SK-N-DZ (cell line): ENCODE measurements around the gene CDH12.
"Not testable (repeated sequence)": the region's sequence is repeated elsewhere in the genome, so short reads cannot be mapped to it uniquely, and the experiment has no call there.

Experiments used
- DNase-seq: peaks from one replicate; pipeline ENCODE4 v3.0.0-alpha.2; 2015; ENCODE audit warnings: low spot score

CDH12 gene

GRCh38 chr5:22164910-22165748, 688.0 kb downstream of the CDH12 start:
- DNase-seq = not testable (repeated sequence)

DNA sequence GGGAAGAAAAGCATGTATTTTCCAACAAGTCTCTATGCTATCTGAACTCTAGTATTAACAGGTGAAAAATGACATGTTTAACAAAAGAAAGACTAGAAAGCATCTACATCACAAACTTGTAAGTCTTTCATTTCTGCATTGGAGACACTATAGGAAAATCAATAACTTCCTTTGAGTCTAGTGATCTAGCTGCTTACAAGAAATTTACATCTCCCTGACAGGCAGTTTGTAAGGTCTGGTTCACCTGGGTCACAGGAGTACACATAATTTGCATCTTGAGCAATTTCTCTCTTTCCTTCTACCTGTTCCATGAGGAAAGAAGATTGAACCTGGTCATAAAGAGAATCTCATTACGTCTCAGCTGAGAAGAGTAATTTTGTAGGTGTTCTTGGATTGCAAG, 696.2 kb downstream of the CDH12 start:
- DNase-seq = not testable (repeated sequence)

DNA sequence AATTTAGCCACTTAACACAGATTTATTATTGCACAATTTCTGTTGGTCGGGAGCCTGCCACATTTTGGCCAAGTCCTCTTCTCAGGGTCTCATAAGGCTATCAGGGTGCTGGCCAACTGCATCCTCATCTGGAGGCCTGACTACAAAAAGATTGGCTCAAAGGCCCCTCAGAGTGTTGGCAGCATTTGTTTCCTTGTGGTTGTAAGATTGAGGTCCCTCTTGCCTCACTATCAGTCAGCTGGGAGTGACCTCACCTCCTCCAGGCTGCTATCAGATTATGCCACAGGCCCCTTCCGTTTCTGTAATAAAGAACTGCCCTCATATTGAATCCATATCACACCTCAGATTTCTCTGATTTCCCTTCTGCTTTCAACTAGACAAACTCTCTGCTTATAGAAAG, 698.4 kb downstream of the CDH12 start:
- DNase-seq = not testable (repeated sequence)

DNA sequence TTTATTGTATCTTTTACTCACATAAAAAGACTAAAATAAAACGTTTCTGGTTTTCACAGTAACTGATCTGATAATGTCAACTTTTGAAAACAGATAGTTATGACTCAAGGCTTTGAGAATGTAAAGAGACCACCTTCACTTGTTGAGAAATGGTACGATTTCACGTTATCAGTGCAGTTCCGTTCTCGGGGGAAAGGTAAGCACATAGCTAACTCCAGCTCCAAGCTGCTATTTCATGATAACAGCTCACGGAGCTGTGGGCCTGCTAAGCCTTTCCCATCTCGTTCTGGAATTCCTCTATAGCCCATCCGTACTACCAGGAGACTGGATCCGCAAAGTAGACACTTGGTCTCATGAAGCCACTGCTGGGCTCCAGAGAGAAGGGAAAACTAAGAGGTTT, 701.3 kb downstream of the CDH12 start:
- DNase-seq = not testable (repeated sequence)

DNA sequence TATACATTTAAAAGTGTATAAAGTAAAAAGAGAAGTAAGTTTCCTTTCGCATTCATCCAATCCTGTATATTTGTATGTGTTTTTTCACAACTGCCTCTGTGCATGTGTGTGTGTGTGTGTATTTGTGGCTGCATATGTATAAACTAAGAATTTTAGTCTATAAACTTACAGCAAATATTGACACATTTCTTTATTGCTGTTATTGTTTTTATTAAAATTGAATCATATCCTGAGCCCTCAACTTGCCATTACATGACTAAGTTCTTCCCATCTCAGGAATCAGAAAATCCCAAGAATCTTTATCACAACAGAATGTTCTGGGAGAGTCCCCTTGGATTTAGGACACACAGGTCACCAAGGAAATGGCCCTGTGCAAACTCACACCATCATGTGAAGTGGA, 712.7 kb downstream of the CDH12 start:
- DNase-seq = not testable (repeated sequence)

- DNase-seq = not testable (repeated sequence)
Observed at GRCh38 chr5:22139662-22140300, 713.4 kb downstream of the CDH12 start.

DNA sequence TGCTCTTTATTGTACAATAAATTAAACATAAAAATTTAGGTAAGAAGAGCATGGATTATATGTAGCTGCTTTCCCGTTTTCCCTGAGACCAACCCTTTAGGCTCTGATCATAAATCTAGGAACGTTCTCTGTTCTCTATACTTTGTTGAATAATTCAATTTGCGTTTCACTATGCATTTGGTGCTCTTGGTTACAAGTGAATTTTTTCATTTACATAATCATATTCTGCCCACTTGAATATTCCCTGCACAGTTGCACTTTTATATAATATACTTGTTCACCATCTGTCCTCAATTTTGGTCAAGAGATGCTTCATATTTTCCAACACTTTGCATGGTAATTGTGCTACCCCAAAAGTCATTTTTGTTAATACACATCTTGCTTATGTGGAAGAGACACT, 741.8 kb downstream of the CDH12 start:
- no peak for DNase-seq

DNA sequence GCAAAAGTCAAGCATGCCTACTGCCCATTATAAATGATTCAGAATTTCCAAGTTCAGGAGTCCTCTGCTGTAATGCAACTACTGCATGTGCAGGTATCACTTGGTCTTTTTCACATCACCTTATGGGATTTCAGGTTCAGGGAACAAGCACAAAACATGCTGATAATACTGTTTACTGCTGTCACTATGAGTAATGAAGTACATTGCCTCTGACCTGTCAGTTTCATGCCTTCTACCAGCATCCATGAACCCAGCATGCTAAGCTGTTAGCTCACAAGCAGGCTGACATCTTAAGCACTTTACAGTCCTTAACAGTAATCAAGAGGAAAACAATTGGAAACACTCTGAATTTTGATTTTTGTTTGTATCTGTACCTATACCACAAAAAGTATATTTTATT, 743.8 kb downstream of the CDH12 start:
- no peak for DNase-seq

DNA sequence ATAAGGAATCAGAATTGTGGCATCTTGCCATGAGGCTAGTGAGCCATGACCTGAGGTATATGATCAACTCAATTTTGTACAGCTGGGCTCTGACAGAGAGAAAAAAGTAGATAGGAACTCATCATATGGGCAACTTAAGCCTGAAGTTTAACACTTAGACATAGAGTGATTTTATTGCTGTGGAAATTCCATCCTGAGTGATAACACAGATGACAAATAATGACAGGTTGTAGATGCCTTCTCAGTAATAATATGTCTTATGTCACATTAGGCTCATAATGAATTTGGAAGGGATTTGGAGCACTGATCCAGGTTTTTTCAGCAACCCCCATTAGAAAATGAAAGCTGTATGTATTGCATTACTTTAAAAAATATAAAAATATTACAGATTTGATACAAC, 744.6 kb downstream of the CDH12 start:
- DNase-seq = no peak

- peak; percentile 87 for DNase-seq
Observed at GRCh38 chr5:22102823-22103359, 750.3 kb downstream of the CDH12 start.

DNA sequence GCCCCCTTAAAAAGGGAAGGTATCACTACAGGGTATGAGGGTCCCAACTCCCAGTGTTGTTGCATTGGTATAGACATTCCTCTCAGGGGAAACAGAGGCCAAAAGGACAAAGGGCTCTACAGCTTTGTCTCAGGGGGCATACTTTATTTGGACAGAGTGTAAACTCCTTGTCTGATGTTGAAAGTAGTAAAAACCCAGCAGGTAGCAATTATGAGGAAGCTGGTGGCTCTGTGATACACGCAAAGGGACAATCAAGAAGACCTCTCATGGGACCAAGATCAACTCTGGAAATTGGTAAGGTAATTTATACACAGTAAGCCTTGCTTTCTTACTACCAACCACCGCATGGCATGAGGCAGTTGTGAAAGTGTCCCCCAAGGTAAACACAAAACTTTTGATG, 764.6 kb downstream of the CDH12 start:
- no peak for DNase-seq

DNA sequence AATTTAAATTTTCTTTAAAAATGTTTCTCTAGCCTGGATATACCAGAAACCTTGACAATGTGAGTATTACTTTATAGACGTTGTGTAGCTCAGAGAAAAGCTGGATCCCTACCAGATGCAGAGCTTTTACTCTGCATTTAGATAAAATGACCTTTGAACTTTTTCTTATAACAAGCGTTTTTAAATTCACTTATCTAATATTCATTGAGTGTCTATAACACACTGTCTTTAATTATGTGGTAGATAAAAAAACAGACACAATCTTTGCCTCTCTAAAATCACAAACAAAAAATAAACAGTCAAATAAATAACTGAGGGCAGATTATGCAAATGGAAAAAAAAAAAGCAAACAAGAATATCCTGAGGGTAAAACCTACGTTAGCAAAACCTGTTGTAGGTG, 773.6 kb downstream of the CDH12 start:
- no peak for DNase-seq

DNA sequence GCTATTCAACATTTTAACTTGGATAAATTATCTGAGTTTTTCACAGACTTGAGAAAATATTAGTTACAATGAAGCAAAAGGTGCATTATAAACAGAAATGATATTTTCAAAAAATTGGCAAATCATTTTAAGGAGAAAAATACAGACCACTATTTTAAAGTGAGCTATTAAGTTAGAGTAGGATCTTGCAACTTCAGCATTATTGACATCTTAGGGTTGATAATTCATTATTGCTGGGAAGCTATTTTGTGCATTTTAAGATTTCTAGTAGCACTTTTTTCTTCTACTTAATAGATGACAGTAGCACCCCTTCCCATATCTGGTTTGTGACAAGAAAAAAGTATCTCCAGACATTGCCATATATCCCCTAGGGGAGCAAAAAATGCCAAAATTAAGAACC, 774.1 kb downstream of the CDH12 start:
- no peak for DNase-seq

DNA sequence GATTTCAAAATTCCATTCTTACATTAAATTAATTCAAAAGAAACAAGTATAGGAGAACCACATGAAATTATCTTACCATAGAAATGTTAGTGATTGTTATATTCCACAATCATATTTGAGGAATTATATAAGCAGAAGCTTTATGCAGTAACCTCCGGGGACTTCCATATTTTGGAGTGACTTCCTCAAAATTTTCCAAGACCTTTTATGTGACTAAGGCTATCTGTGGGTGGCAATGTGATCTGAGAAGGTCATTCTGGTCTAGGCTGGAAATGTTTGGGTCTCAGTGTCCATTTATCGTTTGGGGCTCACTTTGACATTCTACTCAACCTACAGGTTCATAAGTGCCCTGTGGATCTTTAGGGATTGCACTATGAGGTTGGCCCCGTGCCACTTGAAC, 776.6 kb downstream of the CDH12 start:
- DNase-seq = no peak

- no peak for DNase-seq
Observed at GRCh38 chr5:22070186-22070728, 782.9 kb downstream of the CDH12 start.

DNA sequence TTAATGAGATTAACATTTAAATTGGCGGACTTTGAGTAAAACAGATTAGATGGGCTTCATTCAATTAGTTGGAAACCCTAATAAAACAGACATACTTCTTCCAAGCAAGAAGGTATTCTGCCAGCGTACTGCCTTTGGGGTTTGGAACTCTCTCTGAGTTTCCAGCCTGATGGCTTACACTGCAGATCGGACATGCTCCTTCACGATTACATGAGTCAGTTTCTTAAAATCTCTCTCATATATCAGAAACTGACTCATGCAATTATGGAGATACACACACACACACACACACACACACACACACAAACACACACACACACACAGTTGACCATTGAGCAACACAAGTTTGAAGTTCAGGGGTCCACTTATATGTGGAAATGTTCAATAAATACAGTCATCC, 789.4 kb downstream of the CDH12 start:
- no peak for DNase-seq

DNA sequence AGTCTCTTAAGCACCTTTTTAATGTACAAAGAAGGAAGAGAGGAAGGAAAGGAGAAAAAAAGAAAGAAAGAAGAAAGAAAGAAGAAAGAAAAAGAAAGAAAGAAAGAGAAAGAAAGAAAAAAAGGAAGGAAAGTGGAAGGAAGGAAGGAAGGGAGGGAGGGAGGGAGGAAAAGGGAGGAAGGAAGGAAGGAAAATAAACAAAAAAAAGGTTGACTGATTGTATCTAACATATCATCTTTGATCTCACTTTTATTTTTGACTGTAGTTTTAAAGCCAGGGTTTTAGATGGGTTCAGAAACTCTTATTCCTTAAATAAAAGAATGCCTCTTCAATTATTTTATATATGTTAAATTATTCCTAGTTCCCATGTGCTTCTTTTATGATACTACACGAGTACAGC, 794.5 kb downstream of the CDH12 start:
- DNase-seq = no peak

GRCh38 chr5:22057012-22057411, 796.1 kb downstream of the CDH12 start:
- DNase-seq = no peak

- DNase-seq = no peak
Observed at GRCh38 chr5:22056601-22057000, 796.5 kb downstream of the CDH12 start.

- DNase-seq = no peak
Observed at GRCh38 chr5:22053195-22053594, 799.9 kb downstream of the CDH12 start.

DNA sequence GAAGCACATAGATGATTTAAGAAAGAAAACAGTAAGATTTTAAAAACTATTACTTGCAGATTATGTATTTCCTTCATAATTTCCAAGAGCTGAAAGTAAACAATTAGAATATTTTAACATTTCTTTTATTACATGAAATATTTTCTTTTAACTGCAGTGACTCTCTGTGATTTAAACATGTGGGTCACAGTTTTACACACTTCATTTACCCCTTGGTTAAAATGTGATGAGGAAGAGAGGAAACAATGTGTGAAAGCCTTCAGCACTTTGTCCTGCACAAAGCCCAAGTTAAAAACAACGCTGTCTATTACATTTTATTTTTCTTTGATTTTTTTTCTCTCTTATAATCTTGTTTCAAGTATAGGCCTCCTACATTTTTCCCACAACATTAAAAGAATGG, 801.3 kb downstream of the CDH12 start:
- no peak for DNase-seq

DNA sequence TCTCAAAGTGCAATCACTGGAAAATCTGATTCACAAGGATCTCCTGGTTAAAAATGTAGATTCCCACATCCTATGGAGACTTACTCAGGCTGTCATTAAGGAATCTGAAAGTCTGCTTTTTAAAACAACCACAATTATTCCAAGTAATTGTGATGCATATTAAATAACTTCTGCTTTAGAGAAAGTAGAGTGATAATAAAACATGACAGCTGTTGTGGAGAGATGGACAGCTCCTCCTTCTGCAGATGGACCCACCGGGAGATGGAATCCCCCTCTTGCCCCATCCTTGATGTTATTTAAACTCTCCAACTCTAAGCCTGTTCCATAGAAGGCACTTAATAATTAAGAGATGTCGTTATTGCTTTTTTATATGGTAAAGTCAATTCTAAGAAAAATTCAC, 802.2 kb downstream of the CDH12 start:
- DNase-seq = no peak

DNA sequence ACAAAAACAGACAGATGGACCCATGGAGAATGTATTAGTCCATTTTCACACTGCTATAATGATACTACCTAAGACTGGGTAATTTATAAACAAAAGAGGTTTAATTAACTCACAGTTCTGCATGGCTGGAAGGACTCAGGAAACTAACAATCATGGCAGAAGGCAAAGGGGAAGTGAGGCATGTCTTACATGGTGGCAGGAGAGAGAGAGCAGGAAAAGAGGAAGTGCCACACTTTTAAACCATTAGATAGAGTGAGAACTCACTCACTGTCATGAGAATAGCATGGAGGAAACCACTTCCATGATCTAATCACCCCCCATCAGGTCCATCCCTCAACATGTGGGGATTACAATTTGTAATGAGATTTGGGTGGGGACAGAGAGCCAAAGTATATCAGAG, 808.9 kb downstream of the CDH12 start:
- no peak for DNase-seq
